Activated T-cell treated with anti-CD3 and anti-CD28 coated beads, Interleukin-2, amount 50 U/mL, for 72 hours (primary cell): ENCODE measurements around the gene RABGAP1L. TPM values are rescaled to one million over a fixed set of nuclear protein-coding genes. Genes with fewer than 3 reads are reported as not detected.

Experiments
- ATAC-seq, 2 donors: fragments of 150-1000 bp; cut with Tn5 transposase; replicated peaks in 1 of 2; 2 replicates each; pipeline ENCODE4 v1.10.0; 2021; ENCODE audit warnings: moderate library complexity in 2 of 2, mild to moderate bottlenecking in 1 of 2
- DNase-seq, 2 donors: peaks; one replicate each; pipeline ENCODE4 v3.0.0; 2021 to 2022; ENCODE audit warnings: mixed read lengths in 1 of 2
- H3K27ac Mint-ChIP-seq: one replicate; pipeline ENCODE4 v1.8.0; 2022; ENCODE audit warnings: mild to moderate bottlenecking, moderate library complexity, mixed read lengths
- H3K27me3 Mint-ChIP-seq: one replicate; pipeline ENCODE4 v1.8.0; 2022; ENCODE audit warnings: low read depth, mixed read lengths
- H3K36me3 Mint-ChIP-seq, 2 donors: one replicate each; pipeline ENCODE4 v1.8.0; 2022; ENCODE audit warnings: mixed read lengths in 2 of 2, mild to moderate bottlenecking in 1 of 2; ENCODE audit not compliant: insufficient read depth in 2 of 2
- H3K4me1 Mint-ChIP-seq: one replicate; pipeline ENCODE4 v1.8.0; 2022; ENCODE audit warnings: low read depth, mixed read lengths
- H3K4me3 Mint-ChIP-seq, 2 donors: one replicate each; pipeline ENCODE4 v1.8.0; 2022; ENCODE audit warnings: mild to moderate bottlenecking in 2 of 2, mixed read lengths in 2 of 2, moderate library complexity in 2 of 2
- H3K9me3 Mint-ChIP-seq, 2 donors: one replicate each; pipeline ENCODE4 v1.8.0; 2022; ENCODE audit warnings: mixed read lengths in 2 of 2
- total RNA-seq, 2 donors: library from RNA; stranded (reverse); gene quantifications; one replicate each; pipeline ENCODE4 v1.2.3, GENCODE V29; 2022

The RABGAP1L gene
- total RNA-seq, 2 donors from 2014 or later, result 36.7 to 42.0 TPM

DNA sequence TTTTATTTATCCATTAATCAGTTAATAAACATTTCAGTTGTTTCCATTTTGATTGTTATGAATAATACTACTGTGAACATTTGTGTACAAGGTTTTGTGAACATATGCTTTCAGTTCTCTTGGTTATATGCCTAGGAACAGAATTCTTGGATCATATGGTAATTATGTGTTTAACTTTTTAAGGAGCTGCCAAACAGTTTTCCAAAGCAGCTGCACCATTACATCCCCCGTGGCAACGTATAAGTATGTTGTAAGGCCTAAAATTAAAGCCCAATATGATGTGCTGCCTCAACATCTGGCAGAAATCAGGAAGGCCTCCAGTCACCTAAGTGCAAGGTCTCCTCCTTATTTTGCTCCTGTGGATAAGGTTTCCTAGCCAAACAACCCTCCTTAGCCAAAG lies 604.9 kb downstream of the RABGAP1L start:
- DNase-seq (no peak), ATAC-seq (no peak)
- Mint-ChIP-seq H3K4me3 (no peak overlapping the region), H3K27me3 (no peaks in the 10 kb centered on the region), H3K9me3 (no peaks in the 10 kb centered on the region), H3K36me3 (no peaks in the 10 kb centered on the region), H3K4me1 (peaks cover 12% of the 10 kb centered on the region), H3K27ac (no peak overlapping the region)

DNA sequence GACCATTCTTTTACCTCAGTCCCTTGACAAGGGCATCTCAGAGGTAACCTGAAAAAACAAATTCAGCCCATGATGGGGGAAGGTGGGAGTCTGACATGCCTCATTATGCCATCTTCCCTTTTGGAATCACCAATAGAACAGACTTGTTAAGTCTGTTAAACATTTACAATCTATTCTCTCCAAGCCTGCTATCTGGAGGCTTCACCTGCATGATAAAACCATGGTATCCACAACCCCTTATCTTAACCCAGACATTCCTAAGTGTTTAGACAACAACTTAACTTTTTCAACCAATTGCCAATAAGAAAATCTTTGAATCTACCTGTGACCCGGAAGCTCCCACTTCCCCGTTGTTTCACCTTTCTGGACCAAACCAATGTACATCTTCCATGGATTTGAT lies 607.4 kb downstream of the RABGAP1L start:
- no peaks in the 10 kb centered on the region for H3K27me3 Mint-ChIP-seq
- H3K4me3 Mint-ChIP-seq, result no peak overlapping the region
- no peak overlapping the region for H3K27ac Mint-ChIP-seq
- no peak for ATAC-seq
- DNase-seq, result no peak
- H3K4me1 Mint-ChIP-seq, result peaks cover 15% of the 10 kb centered on the region
- H3K9me3 Mint-ChIP-seq, result no peaks in the 10 kb centered on the region
- H3K36me3 Mint-ChIP-seq, result no peaks in the 10 kb centered on the region

GRCh38 chr1:174768516-174768915 lies 609.2 kb downstream of the RABGAP1L start:
- no peak for ATAC-seq
- peaks cover 15% of the 10 kb centered on the region for H3K4me1 Mint-ChIP-seq
- H3K9me3 Mint-ChIP-seq, result no peaks in the 10 kb centered on the region
- H3K36me3 Mint-ChIP-seq, result no peaks in the 10 kb centered on the region
- no peak for DNase-seq
- no peak overlapping the region for H3K4me3 Mint-ChIP-seq
- H3K27ac Mint-ChIP-seq, result no peak overlapping the region
- no peaks in the 10 kb centered on the region for H3K27me3 Mint-ChIP-seq

- DNase-seq, result no peak
- peak in 1 of 2 donors; percentile 15 for ATAC-seq
- no peak overlapping the region for H3K27ac Mint-ChIP-seq
- no peak overlapping the region for H3K4me3 Mint-ChIP-seq
- H3K9me3 Mint-ChIP-seq, result no peaks in the 10 kb centered on the region
- peaks cover 15% of the 10 kb centered on the region for H3K4me1 Mint-ChIP-seq
- no peaks in the 10 kb centered on the region for H3K27me3 Mint-ChIP-seq
- H3K36me3 Mint-ChIP-seq, result no peaks in the 10 kb centered on the region
Observed at GRCh38 chr1:174768949-174769348, 609.6 kb downstream of the RABGAP1L start.

DNA sequence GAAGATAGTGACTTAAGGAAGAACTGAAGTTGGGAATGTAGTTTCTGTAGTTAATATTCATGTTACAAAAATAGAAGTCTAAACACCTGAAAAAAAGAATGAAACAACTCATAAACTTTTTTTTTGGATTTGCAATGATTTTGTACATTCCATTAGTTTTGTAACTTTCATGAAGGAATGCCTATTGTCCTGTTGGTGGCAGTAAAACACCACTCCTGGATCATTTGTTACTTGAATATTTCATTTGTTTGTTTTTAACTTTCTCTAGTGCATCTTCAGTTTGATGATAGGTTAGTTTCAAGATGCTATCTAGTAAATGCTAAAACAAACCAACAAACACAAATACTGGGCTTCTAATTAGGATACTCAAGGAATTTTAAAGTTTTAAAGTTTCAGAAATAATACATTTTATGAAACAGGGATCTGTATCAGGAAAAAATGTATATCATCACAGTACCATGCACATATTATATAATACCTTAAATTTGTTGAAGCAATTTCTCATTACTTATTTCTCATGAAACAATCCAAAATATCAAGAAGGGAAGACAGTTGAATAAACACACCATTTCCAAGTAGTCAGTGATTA lies 610.7 kb downstream of the RABGAP1L start:
- DNase-seq (peak in 1 of 2 donors; percentile 18), ATAC-seq (no peak)
- no peak overlapping the region for H3K4me3 Mint-ChIP-seq
- H3K36me3 Mint-ChIP-seq, result no peaks in the 10 kb centered on the region
- H3K9me3 Mint-ChIP-seq, result no peaks in the 10 kb centered on the region
- no peaks in the 10 kb centered on the region for H3K27me3 Mint-ChIP-seq
- no peak overlapping the region for H3K27ac Mint-ChIP-seq
- H3K4me1 Mint-ChIP-seq, result peaks cover 15% of the 10 kb centered on the region

GRCh38 chr1:174775621-174776020 lies 616.3 kb downstream of the RABGAP1L start:
- Mint-ChIP-seq H3K27me3 (no peaks in the 10 kb centered on the region), H3K36me3 (peaks cover 0 to 2% of the 10 kb centered on the region in 2 donors), H3K27ac (no peak overlapping the region), H3K4me3 (no peak overlapping the region), H3K9me3 (peaks cover 0 to 3% of the 10 kb centered on the region in 2 donors), H3K4me1 (no peaks in the 10 kb centered on the region)
- DNase-seq, result no peak
- ATAC-seq, result no peak

- ATAC-seq (no peak), DNase-seq (no peak)
- H3K36me3 Mint-ChIP-seq, result peaks cover 0 to 2% of the 10 kb centered on the region in 2 donors
- no peaks in the 10 kb centered on the region for H3K4me1 Mint-ChIP-seq
- H3K27ac Mint-ChIP-seq, result no peak overlapping the region
- H3K27me3 Mint-ChIP-seq, result no peaks in the 10 kb centered on the region
- peaks cover 0 to 3% of the 10 kb centered on the region in 2 donors for H3K9me3 Mint-ChIP-seq
- H3K4me3 Mint-ChIP-seq, result no peak overlapping the region
Observed at GRCh38 chr1:174777262-174777661, 617.9 kb downstream of the RABGAP1L start.

DNA sequence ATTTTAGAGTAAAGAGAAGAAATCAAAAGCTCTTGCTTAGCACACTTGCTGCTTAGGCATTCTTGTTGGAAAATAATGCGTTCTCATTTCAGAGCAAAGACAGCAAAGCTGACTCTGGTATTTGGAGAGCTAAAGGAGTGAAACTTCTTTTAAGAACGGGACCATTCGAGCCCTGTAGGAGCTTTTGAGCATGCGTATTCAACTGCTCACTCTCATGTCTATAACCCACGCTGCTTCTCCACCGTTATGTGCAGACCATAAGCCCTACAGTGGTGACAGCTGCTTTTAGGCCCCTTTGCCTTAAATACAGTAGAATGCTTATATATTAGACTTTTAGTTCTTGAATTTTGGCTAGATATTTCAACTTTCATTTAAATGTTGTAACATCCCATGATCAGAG lies 626.2 kb downstream of the RABGAP1L start:
- H3K4me3 Mint-ChIP-seq, result no peak overlapping the region
- ATAC-seq (no peak), DNase-seq (no peak)
- no peaks in the 10 kb centered on the region for H3K27me3 Mint-ChIP-seq
- no peak overlapping the region for H3K27ac Mint-ChIP-seq
- no peaks in the 10 kb centered on the region for H3K9me3 Mint-ChIP-seq
- no peaks in the 10 kb centered on the region for H3K36me3 Mint-ChIP-seq
- peaks cover 17% of the 10 kb centered on the region for H3K4me1 Mint-ChIP-seq

GRCh38 chr1:174786358-174786757 lies 627.0 kb downstream of the RABGAP1L start:
- DNase-seq (no peak), ATAC-seq (no peak)
- Mint-ChIP-seq H3K4me3 (no peak overlapping the region), H3K9me3 (no peaks in the 10 kb centered on the region), H3K4me1 (peaks cover 17% of the 10 kb centered on the region), H3K36me3 (no peaks in the 10 kb centered on the region), H3K27me3 (no peaks in the 10 kb centered on the region), H3K27ac (no peak overlapping the region)

DNA sequence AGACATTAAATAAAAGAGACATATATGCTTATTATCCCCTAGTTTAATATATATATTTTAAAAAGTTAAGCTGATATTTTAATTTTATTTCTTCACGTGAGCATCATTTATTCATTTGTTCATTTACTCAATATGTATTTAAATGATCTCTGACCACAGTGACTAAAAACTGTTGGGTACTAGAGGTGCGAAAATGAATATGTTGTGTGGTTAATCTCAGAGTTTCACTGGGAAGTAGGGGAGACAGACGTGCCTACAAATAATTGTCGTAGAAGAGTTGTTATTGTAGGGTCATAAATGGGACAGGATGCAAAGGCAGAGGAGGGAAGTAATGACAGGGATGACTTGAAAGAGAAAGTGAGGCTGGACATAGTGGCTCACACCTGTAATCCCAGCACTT lies 627.4 kb downstream of the RABGAP1L start:
- Mint-ChIP-seq H3K36me3 (no peaks in the 10 kb centered on the region), H3K4me3 (no peak overlapping the region), H3K9me3 (no peaks in the 10 kb centered on the region), H3K27ac (no peak overlapping the region), H3K27me3 (no peaks in the 10 kb centered on the region), H3K4me1 (peaks cover 17% of the 10 kb centered on the region)
- peak; percentile 39 to 72 for ATAC-seq
- DNase-seq, result no peak

GRCh38 chr1:174788981-174789380 lies 629.7 kb downstream of the RABGAP1L start:
- DNase-seq (no peak), ATAC-seq (no peak)
- H3K4me1 Mint-ChIP-seq, result peaks cover 17% of the 10 kb centered on the region
- no peak overlapping the region for H3K27ac Mint-ChIP-seq
- no peaks in the 10 kb centered on the region for H3K9me3 Mint-ChIP-seq
- H3K27me3 Mint-ChIP-seq, result no peaks in the 10 kb centered on the region
- H3K4me3 Mint-ChIP-seq, result no peak overlapping the region
- H3K36me3 Mint-ChIP-seq, result no peaks in the 10 kb centered on the region

GRCh38 chr1:174789399-174789798 lies 630.1 kb downstream of the RABGAP1L start:
- Mint-ChIP-seq H3K27me3 (no peaks in the 10 kb centered on the region), H3K36me3 (no peaks in the 10 kb centered on the region), H3K27ac (no peak overlapping the region), H3K4me1 (peaks cover 17% of the 10 kb centered on the region), H3K9me3 (no peaks in the 10 kb centered on the region), H3K4me3 (no peak overlapping the region)
- ATAC-seq, result peak; percentile 75 to 79
- peak in 1 of 2 donors; percentile 14 for DNase-seq

DNA sequence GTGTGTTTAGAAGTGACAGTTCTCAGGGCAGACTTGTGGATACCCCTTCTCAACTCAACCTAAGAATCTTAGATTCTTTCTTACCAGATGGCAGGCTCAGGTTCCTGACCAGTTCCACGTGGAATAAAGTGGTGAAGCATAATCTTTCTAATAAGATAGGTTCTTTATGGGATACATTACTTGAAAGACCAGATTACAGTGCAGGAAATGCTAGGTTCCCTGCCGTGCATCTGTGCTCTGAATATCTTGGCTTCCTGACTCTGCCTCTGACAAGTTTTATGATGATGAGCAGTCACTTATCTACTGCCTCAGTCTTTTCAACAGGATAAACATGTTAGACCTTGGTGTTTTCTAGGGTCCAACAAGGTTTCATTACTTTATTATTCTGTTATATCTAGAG lies 632.5 kb downstream of the RABGAP1L start:
- Mint-ChIP-seq H3K36me3 (no peaks in the 10 kb centered on the region), H3K4me1 (peaks cover 13% of the 10 kb centered on the region), H3K27me3 (no peaks in the 10 kb centered on the region), H3K9me3 (no peaks in the 10 kb centered on the region), H3K27ac (no peak overlapping the region), H3K4me3 (no peak overlapping the region)
- DNase-seq (no peak), ATAC-seq (no peak)

DNA sequence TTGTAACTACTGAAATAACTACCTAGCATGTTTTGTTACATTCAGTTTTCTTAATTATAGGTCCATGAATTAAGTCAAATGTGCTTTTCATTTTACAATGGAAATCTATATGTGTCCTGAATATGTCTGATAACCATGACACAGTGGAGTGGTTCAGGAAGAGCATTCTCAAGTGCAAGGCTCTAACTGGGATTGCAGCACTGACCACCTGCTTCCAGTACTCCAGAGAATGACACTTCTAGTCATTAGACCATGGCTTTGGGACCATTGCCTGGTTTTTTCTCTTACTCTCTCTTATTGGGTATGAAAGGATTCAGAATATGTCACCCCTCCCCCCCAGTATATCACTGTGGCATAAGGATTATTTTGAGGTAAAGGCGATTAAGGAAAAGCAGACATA lies 635.5 kb downstream of the RABGAP1L start:
- no peak for ATAC-seq
- Mint-ChIP-seq H3K27ac (no peak overlapping the region), H3K9me3 (no peaks in the 10 kb centered on the region), H3K4me1 (peaks cover 1% of the 10 kb centered on the region), H3K4me3 (no peak overlapping the region), H3K27me3 (no peaks in the 10 kb centered on the region), H3K36me3 (no peaks in the 10 kb centered on the region)
- no peak for DNase-seq
